ENCODE measurements around the gene PCDHA4. TPM values are rescaled to one million over a fixed set of nuclear protein-coding genes. Genes with fewer than 3 reads are reported as not detected.
"Not testable (repeated sequence)": the region's sequence is repeated elsewhere in the genome, so short reads cannot be mapped to it uniquely, and the experiment has no call there.

The PCDHA4 gene
- total and polyA plus RNA-seq, 4 donors, result 0.05 to 0.90 (median 0.78) TPM; not detected in 1

GRCh38 chr5:140808241-140808888, 1.5 kb downstream of the PCDHA4 start:
- not testable (repeated sequence) for H3K4me1 ChIP-seq (ENCODE audit: control insufficient read depth in 1 of 2, insufficient read depth in 2 of 2, low read length in 2 of 2); H3K36me3 ChIP-seq (ENCODE audit: control insufficient read depth in 1 of 2, insufficient read depth in 2 of 2, low read length in 1 of 2); H3K4me3 ChIP-seq (ENCODE audit: low read length in 2 of 2); H3K27ac ChIP-seq (ENCODE audit: low read depth in 1 of 2, low read length in 2 of 2); ATAC-seq (ENCODE audit: low FRiP score); H3K27me3 ChIP-seq (ENCODE audit: control insufficient read depth in 1 of 2, insufficient read depth in 2 of 2, low read length in 1 of 2)
- intact Hi-C loops (cut with DNase I), result loop anchor here in 1 of 2 donors (10.0 kb wide), 1 partner anchor 236 kb away; no protein-coding TSS in a partner anchor
- H3K9me3 ChIP-seq (ENCODE audit: control insufficient read depth, low read length), result peaks cover 15% of the 10 kb centered on the region
- peak in 1 of 2 donors; percentile 38 for DNase-seq
- WGBS, 2 donors, result 50 to 51% methylated on average over 62 of the region's 62 CpGs

- Histone ChIP-seq H3K9me3 (ENCODE audit: control insufficient read depth, low read length) (peaks cover 15% of the 10 kb centered on the region), H3K27ac (ENCODE audit: low read depth in 1 of 2, low read length in 2 of 2) (no peak overlapping the region), H3K4me1 (ENCODE audit: control insufficient read depth in 1 of 2, insufficient read depth in 2 of 2, low read length in 2 of 2) (no peaks in the 10 kb centered on the region), H3K27me3 (ENCODE audit: control insufficient read depth in 1 of 2, insufficient read depth in 2 of 2, low read length in 1 of 2) (no peaks in the 10 kb centered on the region), H3K4me3 (ENCODE audit: low read length in 2 of 2) (no peak overlapping the region), H3K36me3 (ENCODE audit: control insufficient read depth in 1 of 2, insufficient read depth in 2 of 2, low read length in 1 of 2) (no peaks in the 10 kb centered on the region)
- intact Hi-C loops (cut with DNase I), result loop anchor here in 1 of 2 donors (10.0 kb wide), 1 partner anchor 236 kb away; no protein-coding TSS in a partner anchor
- ATAC-seq (ENCODE audit: low FRiP score) (peak; percentile 22), DNase-seq (peak in 1 of 2 donors; percentile 71)
- WGBS, 2 donors, result 58 to 62% methylated on average over 42 to 43 of the region's 43 CpGs
Measured at GRCh38 chr5:140808889-140809291, 2.0 kb downstream of the PCDHA4 start.

- Histone ChIP-seq H3K27ac (ENCODE audit: low read depth in 1 of 2, low read length in 2 of 2) (no peak within 1 kb of the TSS), H3K9me3 (ENCODE audit: control insufficient read depth, low read length) (peaks cover 14% of the 10 kb centered on the region)
- WGBS, 2 donors, result 21 to 23% methylated on average over 39 of the region's 39 CpGs
Measured at GRCh38 chr5:140821375-140822280, 14.8 kb downstream of the PCDHA4 start, which contains the start of gene PCDHA5. PCDHA5 (plus strand) TSS chr5:140821613.

GRCh38 chr5:140822281-140822629, 15.4 kb downstream of the PCDHA4 start:
- Histone ChIP-seq H3K4me1 (ENCODE audit: control insufficient read depth in 1 of 2, insufficient read depth in 2 of 2, low read length in 2 of 2) (no peaks in the 10 kb centered on the region), H3K9me3 (ENCODE audit: control insufficient read depth, low read length) (peaks cover 14% of the 10 kb centered on the region), H3K4me3 (ENCODE audit: low read length in 2 of 2) (no peak overlapping the region), H3K36me3 (ENCODE audit: control insufficient read depth in 1 of 2, insufficient read depth in 2 of 2, low read length in 1 of 2) (no peaks in the 10 kb centered on the region), H3K27ac (ENCODE audit: low read depth in 1 of 2, low read length in 2 of 2) (no peak overlapping the region), H3K27me3 (ENCODE audit: control insufficient read depth in 1 of 2, insufficient read depth in 2 of 2, low read length in 1 of 2) (no peaks in the 10 kb centered on the region)
- DNase-seq (no peak), ATAC-seq (ENCODE audit: low FRiP score) (no peak)
- 23% methylated on average over 6 of the region's 6 CpGs for WGBS, 2 donors
- intact Hi-C loops (cut with DNase I), result no loop called here

More at GRCh38 chr5:140821375-140822280, 14.8 kb downstream of the PCDHA4 start, which contains the start of gene PCDHA5:
- ATAC-seq (ENCODE audit: low FRiP score) (no peak), DNase-seq (peak in 1 of 2 donors; percentile 70)
- intact Hi-C loops (cut with DNase I), result no loop called here
- H3K4me3 ChIP-seq (ENCODE audit: low read length in 2 of 2), result peak within 1 kb of the TSS in 1 of 2 donors; percentile 17
- no peaks in the 10 kb centered on the region for H3K36me3 ChIP-seq (ENCODE audit: control insufficient read depth in 1 of 2, insufficient read depth in 2 of 2, low read length in 1 of 2)
- no peaks in the 10 kb centered on the region for H3K27me3 ChIP-seq (ENCODE audit: control insufficient read depth in 1 of 2, insufficient read depth in 2 of 2, low read length in 1 of 2)
- no peaks in the 10 kb centered on the region for H3K4me1 ChIP-seq (ENCODE audit: control insufficient read depth in 1 of 2, insufficient read depth in 2 of 2, low read length in 2 of 2)

- ATAC-seq (ENCODE audit: low FRiP score); H3K27ac ChIP-seq (ENCODE audit: low read depth in 1 of 2, low read length in 2 of 2); H3K4me1 ChIP-seq (ENCODE audit: control insufficient read depth in 1 of 2, insufficient read depth in 2 of 2, low read length in 2 of 2); H3K4me3 ChIP-seq (ENCODE audit: low read length in 2 of 2); intact Hi-C loops (cut with DNase I); H3K36me3 ChIP-seq (ENCODE audit: control insufficient read depth in 1 of 2, insufficient read depth in 2 of 2, low read length in 1 of 2); H3K27me3 ChIP-seq (ENCODE audit: control insufficient read depth in 1 of 2, insufficient read depth in 2 of 2, low read length in 1 of 2): not testable (repeated sequence)
- WGBS, 2 donors, result 39 to 42% methylated on average over 48 of the region's 48 CpGs
- peak in 1 of 2 donors; percentile 59 for DNase-seq
- peaks cover 15% of the 10 kb centered on the region for H3K9me3 ChIP-seq (ENCODE audit: control insufficient read depth, low read length)
Measured at GRCh38 chr5:140822969-140823368, 16.1 kb downstream of the PCDHA4 start.

- 45 to 47% methylated on average over 32 to 38 of the region's 38 CpGs for WGBS, 2 donors
Measured at GRCh38 chr5:140823475-140823874, 16.6 kb downstream of the PCDHA4 start.

GRCh38 chr5:140827704-140828361, 21.0 kb downstream of the PCDHA4 start, which contains the start of gene PCDHA6:
PCDHA6 (plus strand) TSS chr5:140827960; CDS start chr5:140828092, 132 bp downstream.
- no peak for ATAC-seq (ENCODE audit: low FRiP score)
- intact Hi-C loops (cut with DNase I), result no loop called here
- Histone ChIP-seq H3K4me1 (ENCODE audit: control insufficient read depth in 1 of 2, insufficient read depth in 2 of 2, low read length in 2 of 2) (no peaks in the 10 kb centered on the region), H3K27me3 (ENCODE audit: control insufficient read depth in 1 of 2, insufficient read depth in 2 of 2, low read length in 1 of 2) (no peaks in the 10 kb centered on the region), H3K36me3 (ENCODE audit: control insufficient read depth in 1 of 2, insufficient read depth in 2 of 2, low read length in 1 of 2) (no peaks in the 10 kb centered on the region), H3K4me3 (ENCODE audit: low read length in 2 of 2) (peak within 1 kb of the TSS in 1 of 2 donors; percentile 22), H3K9me3 (ENCODE audit: control insufficient read depth, low read length) (peaks cover 27% of the 10 kb centered on the region), H3K27ac (ENCODE audit: low read depth in 1 of 2, low read length in 2 of 2) (no peak within 1 kb of the TSS)
- DNase-seq, result no peak
- WGBS, 2 donors, result 10 to 17% methylated on average over 27 of the region's 27 CpGs

More at GRCh38 chr5:140823475-140823874, 16.6 kb downstream of the PCDHA4 start:
- Histone ChIP-seq H3K4me1 (ENCODE audit: control insufficient read depth in 1 of 2, insufficient read depth in 2 of 2, low read length in 2 of 2) (no peaks in the 10 kb centered on the region), H3K27ac (ENCODE audit: low read depth in 1 of 2, low read length in 2 of 2) (no peak overlapping the region), H3K4me3 (ENCODE audit: low read length in 2 of 2) (no peak overlapping the region), H3K9me3 (ENCODE audit: control insufficient read depth, low read length) (peaks cover 19% of the 10 kb centered on the region), H3K36me3 (ENCODE audit: control insufficient read depth in 1 of 2, insufficient read depth in 2 of 2, low read length in 1 of 2) (no peaks in the 10 kb centered on the region), H3K27me3 (ENCODE audit: control insufficient read depth in 1 of 2, insufficient read depth in 2 of 2, low read length in 1 of 2) (no peaks in the 10 kb centered on the region)
- ATAC-seq (ENCODE audit: low FRiP score) (no peak), DNase-seq (no peak)
- intact Hi-C loops (cut with DNase I), result no loop called here

- Histone ChIP-seq H3K36me3 (ENCODE audit: control insufficient read depth in 1 of 2, insufficient read depth in 2 of 2, low read length in 1 of 2) (no peaks in the 10 kb centered on the region), H3K4me1 (ENCODE audit: control insufficient read depth in 1 of 2, insufficient read depth in 2 of 2, low read length in 2 of 2) (no peaks in the 10 kb centered on the region), H3K9me3 (ENCODE audit: control insufficient read depth, low read length) (peaks cover 24% of the 10 kb centered on the region), H3K27ac (ENCODE audit: low read depth in 1 of 2, low read length in 2 of 2) (no peak overlapping the region), H3K27me3 (ENCODE audit: control insufficient read depth in 1 of 2, insufficient read depth in 2 of 2, low read length in 1 of 2) (no peaks in the 10 kb centered on the region), H3K4me3 (ENCODE audit: low read length in 2 of 2) (no peak overlapping the region)
- intact Hi-C loops (cut with DNase I), result no loop called here
- ATAC-seq (ENCODE audit: low FRiP score) (no peak), DNase-seq (no peak)
- WGBS, 2 donors, result 9 to 15% methylated on average over 18 of the region's 18 CpGs
Measured at GRCh38 chr5:140828362-140828737, 21.5 kb downstream of the PCDHA4 start.
